Measurements from ENCODE around the gene ARMC10.
"Not testable (repeated sequence)": the region's sequence is repeated elsewhere in the genome, so short reads cannot be mapped to it uniquely, and the experiment has no call there.

The ARMC10 gene

GRCh38 chr7:103074519-103075336, at the start of gene ARMC10, which contains the start of gene FBXL13:
ARMC10 (plus strand) TSS chr7:103075140; CDS start chr7:103075273, 133 bp downstream.
FBXL13 (minus strand) TSS chr7:103074796.
- DNase-seq (ENCODE audit: low spot score) = peak; percentile 87

- DNase-seq (ENCODE audit: low spot score) = no peak
These were observed 49.6 kb upstream of the ARMC10 start for GRCh38 chr7:103025341-103025740.

- no peak for DNase-seq (ENCODE audit: low spot score)
These were observed 43.9 kb upstream of the ARMC10 start for GRCh38 chr7:103031024-103031423.

GRCh38 chr7:103031781-103032180, 43.2 kb upstream of the ARMC10 start:
- DNase-seq (ENCODE audit: low spot score) = no peak

GRCh38 chr7:103034318-103034717, 40.6 kb upstream of the ARMC10 start:
- DNase-seq (ENCODE audit: low spot score) = not testable (repeated sequence)

- DNase-seq (ENCODE audit: low spot score) = no peak
These were observed 37.5 kb upstream of the ARMC10 start for GRCh38 chr7:103037476-103037822.

- not testable (repeated sequence) for DNase-seq (ENCODE audit: low spot score)
These were observed 36.9 kb upstream of the ARMC10 start for GRCh38 chr7:103037823-103038739.

- not testable (repeated sequence) for DNase-seq (ENCODE audit: low spot score)
These were observed 33.1 kb upstream of the ARMC10 start for GRCh38 chr7:103041815-103042214.

- DNase-seq (ENCODE audit: low spot score) = no peak
These were observed 26.1 kb upstream of the ARMC10 start for GRCh38 chr7:103048833-103049232.

GRCh38 chr7:103051519-103051918, 23.4 kb upstream of the ARMC10 start:
- DNase-seq (ENCODE audit: low spot score) = no peak

GRCh38 chr7:103056006-103056405, 18.9 kb upstream of the ARMC10 start:
- DNase-seq (ENCODE audit: low spot score) = not testable (repeated sequence)

GRCh38 chr7:103058122-103058521, 16.8 kb upstream of the ARMC10 start:
- DNase-seq (ENCODE audit: low spot score) = no peak

GRCh38 chr7:103059471-103059870, 15.5 kb upstream of the ARMC10 start:
- DNase-seq (ENCODE audit: low spot score) = no peak

GRCh38 chr7:103063895-103064294, 11.0 kb upstream of the ARMC10 start:
- DNase-seq (ENCODE audit: low spot score) = no peak

GRCh38 chr7:103065667-103066066, 9.3 kb upstream of the ARMC10 start:
- DNase-seq (ENCODE audit: low spot score) = peak; percentile 7

GRCh38 chr7:103068414-103069403, 6.2 kb upstream of the ARMC10 start:
- no peak for DNase-seq (ENCODE audit: low spot score)

GRCh38 chr7:103071000-103071399, 3.9 kb upstream of the ARMC10 start:
- DNase-seq (ENCODE audit: low spot score) = no peak

GRCh38 chr7:103073989-103074518, 886 bp upstream of the ARMC10 start:
- DNase-seq (ENCODE audit: low spot score) = no peak

- DNase-seq (ENCODE audit: low spot score) = peak; percentile 56
These were observed 488 bp downstream of the ARMC10 start for GRCh38 chr7:103075337-103075918.

- no peak for DNase-seq (ENCODE audit: low spot score)
These were observed 1.8 kb downstream of the ARMC10 start for GRCh38 chr7:103076764-103077163.

- DNase-seq (ENCODE audit: low spot score) = no peak
These were observed 2.4 kb downstream of the ARMC10 start for GRCh38 chr7:103077318-103077717.
